GM20000 (cell line): ENCODE data around the gene SIL1.
"Not testable (repeated sequence)": the region's sequence is repeated elsewhere in the genome, so short reads cannot be mapped to it uniquely, and the experiment has no call there.

Source experiments
- DNase-seq: peaks from one replicate; pipeline ENCODE4 v3.0.0; 2012; ENCODE audit warnings: low spot score
- CTCF ChIP-seq: IDR thresholded peaks from 2 replicates; pipeline ENCODE4 v1.5.1; 2012; ENCODE audit warnings: mild to moderate bottlenecking, control low read depth; ENCODE audit errors: extremely low read depth, missing control alignments

The SIL1 gene

GRCh38 chr5:139181322-139181730 is 16.8 kb downstream of the SIL1 start:
- no peak for DNase-seq
- no peak for TF ChIP-seq CTCF

DNA sequence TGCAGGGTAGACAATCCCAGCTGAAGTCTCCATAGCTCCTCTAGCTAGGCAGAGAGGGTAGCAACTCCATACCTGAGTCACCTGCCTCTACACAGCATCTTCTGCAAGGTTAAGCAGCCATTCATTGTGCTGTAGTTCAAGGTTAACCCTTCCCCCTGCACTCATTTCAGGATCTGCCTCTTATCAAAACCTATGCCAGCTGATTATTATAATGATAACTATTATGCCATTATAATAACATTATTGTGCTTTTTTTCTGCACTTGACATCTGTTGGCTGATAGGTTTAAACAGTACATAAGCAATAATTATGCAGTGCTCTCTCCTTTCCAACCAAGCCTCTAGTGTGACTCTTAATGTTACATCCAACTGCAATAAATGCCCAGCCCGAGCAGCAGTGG is 17.3 kb downstream of the SIL1 start:
- TF ChIP-seq CTCF, result no peak
- DNase-seq, result no peak

- DNase-seq, result not testable (repeated sequence)
These were observed 18.2 kb downstream of the SIL1 start for GRCh38 chr5:139179778-139180513.

GRCh38 chr5:139178935-139179334 is 19.2 kb downstream of the SIL1 start:
- no peak for TF ChIP-seq CTCF
- no peak for DNase-seq

DNA sequence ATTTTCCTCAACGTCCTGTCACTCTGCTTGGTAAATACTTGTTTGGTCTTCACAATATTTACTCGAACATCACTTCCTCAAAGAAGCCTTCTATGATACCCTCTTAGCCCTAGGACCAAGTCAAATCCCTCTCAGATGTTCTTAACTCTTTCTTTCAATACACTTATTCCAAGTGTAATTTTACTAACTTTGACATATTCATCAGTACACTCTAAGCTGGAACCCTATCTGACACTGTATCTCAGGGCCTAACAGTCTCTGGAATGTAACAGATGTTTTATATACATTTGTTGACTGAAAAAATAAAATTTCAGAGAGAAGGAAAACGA is 19.6 kb downstream of the SIL1 start:
- TF ChIP-seq CTCF, result no peak
- no peak for DNase-seq

GRCh38 chr5:139177809-139178588 is 20.2 kb downstream of the SIL1 start:
- DNase-seq, result no peak

GRCh38 chr5:139177281-139177680 is 20.9 kb downstream of the SIL1 start:
- not testable (repeated sequence) for DNase-seq

More at GRCh38 chr5:139177809-139178588, 20.2 kb downstream of the SIL1 start:
- TF ChIP-seq CTCF, result no peak

DNA sequence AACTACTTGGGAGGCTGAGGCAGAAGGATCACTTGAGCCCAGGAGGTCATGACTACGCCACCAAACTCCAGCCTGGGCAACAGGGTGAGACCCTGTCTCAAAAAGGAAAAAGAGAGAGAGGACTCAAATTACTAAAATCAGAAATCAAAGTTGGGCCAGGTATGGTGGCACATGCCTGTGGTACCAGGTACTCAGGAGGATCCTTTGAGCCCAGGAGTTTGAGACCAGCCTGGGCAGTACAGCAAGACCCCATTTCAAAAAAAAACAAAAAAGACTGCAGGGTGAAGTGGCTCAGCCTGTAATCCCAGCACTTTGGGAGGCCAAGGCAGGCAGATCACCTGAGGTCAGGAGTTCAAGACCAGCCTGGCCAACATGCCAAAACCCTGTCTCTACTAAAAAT is 23.8 kb downstream of the SIL1 start:
- not testable (repeated sequence) for DNase-seq

DNA sequence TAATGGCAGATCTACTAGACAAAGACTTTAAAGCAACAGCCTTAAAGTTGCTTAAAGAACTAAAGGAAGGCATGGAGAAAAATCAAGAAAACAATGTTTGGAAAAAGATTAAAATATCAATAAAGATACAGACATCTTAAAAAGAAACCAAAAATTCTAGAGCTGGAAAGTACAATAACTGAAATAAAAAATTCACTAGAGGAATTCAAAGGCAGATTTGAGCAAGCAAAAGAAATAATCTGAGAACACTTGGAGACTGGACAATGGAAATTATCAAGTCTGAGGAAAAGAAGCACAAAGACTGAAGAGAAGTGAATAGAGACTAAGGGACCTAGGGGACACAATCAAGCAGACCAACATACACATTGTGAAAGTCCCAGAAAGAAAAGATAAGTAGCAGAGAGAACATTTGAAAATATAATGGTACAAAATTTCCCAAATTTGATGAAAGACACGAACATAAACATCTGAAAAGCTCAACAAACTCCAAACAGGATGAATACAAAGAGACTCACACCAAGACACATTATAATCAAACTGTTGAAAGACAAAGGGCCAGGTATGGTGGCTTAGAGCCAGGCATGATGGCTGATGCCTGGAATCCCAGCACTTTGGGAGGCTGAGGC is 26.3 kb downstream of the SIL1 start:
- DNase-seq, result no peak
- TF ChIP-seq CTCF, result no peak
